HG03558 (cell line): ENCODE measurements around the gene SCO2.

Experiments
- ATAC-seq: cut with Tn5 transposase; IDR thresholded peaks from one replicate; pipeline ENCODE4 v1.9.1; 2021; ENCODE audit warnings: moderate number of reproducible peaks; ENCODE audit not compliant: unreplicated experiment; ENCODE audit errors: extremely low read depth

The SCO2 gene

DNA sequence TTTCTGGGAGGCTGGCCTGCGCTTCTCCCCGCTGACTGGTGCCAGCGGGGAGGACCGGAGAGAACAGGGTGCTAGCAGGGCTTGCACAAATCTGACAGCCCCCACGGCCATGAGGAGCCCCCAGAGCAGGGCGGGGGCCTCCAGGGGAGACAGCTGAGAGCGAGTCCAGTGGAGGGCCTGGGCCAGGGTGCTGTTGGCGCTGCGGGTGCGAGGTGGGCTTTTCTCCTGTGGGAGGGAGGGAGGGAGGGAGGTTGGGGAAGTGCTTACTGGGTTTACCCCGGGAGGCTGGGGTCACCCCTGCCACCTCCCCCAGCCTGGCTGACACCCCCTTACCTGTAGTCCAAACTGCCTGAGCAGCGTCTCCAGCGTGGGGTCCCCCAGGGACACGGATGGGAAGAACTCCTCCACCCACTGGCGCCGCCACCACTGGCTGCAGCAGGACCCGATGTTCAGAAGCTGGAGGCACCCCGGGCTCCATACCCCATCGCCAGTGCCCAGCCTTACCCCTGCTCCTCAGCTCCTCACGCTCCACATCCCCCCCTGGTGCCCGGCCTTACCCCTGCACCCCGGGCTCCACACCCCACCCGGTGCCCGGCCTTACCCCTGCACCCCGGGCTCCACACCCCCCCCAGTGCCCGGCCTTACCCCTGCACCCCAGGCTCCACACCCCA is 21.8 kb downstream of the SCO2 start:
- no peak for ATAC-seq

DNA sequence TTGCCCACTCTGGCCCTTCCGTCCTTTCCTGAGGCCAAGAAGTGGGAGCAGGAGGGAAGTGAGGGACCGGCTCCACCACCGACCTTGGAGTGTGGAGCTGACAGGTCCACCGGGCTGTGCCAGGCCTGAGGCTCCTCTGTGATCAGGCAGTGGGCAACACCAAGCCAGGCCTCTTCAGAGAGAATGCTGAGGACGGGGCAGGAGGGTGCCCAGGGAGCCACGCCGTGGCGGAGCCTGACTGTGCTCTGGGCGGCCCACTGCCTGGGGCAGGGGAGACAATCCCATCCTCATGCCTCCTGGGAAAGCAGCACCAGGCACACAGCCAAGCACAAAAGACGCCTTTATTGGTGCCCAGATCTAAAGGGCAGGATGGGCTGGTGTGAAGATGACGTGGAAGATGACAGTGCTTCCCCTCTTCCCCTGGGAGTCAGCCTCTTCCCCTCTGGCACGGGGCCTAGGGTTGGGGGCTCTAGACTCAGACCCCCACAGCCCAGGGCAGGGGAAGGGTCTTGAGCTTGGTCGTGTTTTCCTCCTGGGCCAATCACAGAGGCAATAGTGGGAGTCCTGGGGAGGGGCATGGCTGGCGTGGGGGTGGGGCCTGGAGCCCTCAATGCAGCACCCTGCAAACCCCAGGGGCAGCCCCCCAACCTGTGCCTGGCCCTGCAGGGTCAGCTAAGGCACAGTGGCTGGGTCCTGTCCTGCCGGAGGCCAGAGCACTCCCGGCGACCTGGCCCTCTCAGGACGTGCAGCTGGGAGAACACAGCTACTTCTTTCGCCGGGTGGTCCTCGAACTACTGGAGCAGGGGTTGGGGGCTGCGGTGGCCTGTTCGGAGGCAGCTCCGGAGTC is 22.5 kb downstream of the SCO2 start:
- no peak for ATAC-seq

DNA sequence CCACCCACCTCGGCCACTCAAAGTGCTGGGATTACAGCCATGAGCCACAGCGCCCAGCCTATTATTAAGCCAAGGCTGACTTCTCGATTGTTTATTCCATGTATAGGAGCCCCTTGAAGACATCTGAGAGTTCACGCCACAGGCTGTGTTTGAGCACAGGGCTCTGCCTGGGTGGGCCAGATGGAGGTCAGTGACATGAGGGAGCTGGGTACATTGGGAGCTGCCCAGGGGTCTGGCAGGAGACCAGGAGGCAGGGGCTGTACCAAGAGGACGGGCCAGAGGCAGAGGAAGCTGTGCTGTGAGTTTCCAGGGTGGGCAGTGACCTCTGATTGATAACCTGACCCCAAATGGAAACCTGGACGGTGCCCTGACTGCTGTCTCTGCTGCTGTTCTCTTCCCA is 23.3 kb downstream of the SCO2 start:
- no peak for ATAC-seq

DNA sequence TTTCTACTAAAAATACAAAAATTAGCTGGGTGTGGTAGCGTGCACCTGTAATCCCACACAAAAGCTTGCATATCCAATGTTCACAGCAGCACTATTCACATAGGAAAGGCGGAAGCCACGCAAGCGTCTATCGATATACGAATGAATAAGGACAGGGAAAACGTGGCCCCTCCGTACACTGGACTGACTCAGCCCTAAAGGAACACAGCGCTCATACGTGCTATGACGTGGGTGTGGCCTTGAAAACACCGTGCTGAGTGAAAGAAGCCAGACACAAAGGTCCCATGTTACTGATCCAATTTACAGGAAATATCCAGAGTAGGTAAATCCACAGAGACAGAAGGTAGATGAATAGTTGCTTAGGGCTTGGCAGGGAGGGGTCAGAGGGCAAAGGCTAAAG is 24.9 kb downstream of the SCO2 start:
- ATAC-seq = no peak

DNA sequence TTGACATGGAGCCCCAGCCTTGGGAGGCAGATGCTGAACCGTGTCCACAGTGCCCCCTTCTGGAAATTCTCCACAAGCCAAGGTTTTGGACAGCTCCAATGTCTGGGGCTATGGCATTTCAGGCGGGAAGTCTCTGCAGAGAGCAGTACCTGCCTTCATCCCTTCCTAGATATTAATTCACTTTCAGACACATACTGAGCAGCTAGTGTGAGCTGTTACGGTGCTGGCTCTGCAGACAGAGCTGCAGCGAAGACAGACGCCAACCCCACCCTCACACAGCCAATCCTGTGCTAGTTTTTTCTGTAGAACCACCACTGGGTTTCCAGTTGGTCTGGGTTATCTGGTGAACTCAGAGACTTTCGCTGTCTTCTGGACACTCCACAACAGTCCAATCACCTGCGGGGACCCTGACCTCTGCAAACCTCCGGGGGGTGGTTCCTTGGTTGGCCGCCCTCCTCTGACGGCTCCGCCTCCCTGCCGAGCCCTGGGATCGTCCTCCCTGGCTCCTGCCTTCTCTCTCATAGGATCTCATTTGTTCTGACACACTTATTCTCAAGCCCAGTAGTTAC is 27.0 kb downstream of the SCO2 start:
- ATAC-seq = no peak

DNA sequence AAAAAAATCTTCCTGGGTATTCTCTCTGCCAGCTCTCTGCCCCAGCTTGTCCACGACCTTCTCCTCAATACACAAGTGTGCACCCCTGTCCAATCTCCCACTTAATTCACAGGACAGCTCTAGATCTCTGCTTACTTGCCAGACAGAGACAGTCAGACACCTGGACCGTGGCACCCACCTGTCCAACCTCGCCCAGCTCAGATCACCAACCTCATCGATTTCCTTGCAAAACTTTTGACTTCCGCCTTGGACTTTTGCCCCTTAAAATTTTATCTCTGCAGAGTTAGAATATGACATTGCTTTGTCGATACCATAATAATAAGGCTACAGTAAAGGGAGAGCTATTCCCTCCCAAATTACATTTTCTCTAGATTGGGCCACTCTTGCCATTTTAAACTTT is 28.3 kb downstream of the SCO2 start:
- ATAC-seq = no peak

DNA sequence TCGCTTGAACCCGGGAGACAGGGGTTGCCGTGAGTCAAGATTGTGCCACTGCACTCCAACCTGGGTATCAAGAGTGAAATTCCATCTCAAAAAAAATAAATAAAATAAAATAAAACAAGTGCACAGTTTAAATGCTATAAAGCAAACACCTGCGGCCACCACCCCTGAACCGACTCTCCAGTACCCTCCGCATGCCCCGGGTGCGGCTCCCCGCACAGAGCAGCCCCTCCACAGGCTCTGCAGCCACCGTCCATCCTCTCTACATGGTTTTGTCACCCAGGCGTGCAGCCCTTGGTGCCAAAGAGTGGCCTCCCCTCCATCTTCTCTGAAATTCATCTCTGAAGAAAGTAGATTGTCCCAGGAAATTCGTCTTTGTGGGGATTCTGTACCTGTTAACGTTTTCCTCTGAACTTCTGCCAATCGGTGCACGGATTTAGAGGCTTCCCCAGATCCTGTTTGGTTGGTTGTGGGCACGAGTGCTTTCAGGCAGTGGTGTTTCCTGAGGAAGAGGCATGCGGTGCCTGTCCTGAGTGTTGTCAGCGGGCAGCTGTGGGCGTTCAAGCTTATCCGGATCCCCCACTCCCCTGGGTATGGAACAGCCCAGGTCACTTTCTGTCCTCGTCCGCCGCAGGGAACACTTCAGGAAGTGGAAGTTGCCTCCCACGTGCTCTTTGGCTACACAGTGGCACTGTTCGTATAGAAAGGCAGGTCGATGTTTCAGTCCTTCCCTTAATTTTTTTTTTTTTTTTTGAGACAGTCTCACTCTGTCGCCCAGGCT is 34.7 kb downstream of the SCO2 start:
- no peak for ATAC-seq

DNA sequence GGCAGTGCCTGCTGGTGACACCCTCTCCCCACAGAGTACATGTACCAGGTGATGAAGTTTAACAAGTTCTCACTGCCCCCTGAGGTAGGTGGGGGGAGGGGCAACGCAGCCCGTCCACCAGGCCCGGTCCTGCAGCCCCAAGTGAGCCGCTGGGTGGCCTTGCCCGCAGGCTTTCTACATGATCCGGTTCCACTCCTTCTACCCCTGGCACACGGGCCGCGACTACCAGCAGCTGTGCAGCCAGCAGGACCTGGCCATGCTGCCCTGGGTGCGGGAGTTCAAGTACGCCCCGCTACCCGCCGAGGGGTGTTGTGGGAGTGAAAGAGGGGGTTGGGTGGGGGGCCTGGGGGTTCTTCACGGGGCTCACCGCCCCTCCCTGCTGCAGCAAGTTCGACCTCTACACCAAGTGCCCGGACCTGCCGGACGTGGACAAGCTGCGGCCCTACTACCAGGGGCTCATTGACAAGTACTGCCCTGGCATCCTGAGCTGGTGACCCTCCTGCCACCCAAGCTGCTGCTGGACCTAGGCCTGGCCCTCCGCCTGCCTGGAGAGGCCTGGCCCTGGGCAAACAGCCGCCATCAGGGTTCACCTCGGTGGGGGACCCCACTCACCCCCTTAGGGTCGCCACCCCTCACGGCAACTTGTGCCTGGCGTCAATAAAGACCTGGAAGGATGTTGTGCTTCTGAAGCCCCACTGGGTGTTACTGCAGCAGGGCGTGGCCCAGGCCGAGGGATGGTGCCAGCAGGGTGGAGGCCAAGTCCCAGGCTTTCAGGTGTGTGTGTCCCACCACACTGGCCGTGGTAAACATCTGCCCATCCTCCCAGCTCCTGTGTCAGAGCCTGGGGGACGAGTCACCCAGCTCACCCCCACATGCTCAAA is 35.8 kb downstream of the SCO2 start:
- no peak for ATAC-seq

DNA sequence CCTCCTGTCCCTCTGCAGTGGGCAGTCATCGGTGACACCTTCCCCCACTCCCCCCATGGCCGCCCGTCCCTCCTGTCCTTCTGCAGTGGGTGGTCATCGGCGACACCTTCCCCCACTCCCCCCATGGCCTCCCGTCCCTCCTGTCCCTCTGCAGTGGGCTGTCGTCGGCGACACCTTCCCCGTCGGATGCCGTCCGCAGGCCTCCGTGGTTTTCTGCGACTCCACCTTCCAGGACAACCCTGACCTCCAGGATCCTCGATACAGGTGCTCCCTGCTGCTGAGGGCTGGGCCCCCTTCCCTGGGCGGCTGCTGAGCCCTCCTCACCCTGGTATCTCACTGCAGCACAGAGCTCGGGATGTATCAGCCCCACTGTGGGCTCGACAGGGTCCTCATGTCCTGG is 36.5 kb downstream of the SCO2 start:
- no peak for ATAC-seq

DNA sequence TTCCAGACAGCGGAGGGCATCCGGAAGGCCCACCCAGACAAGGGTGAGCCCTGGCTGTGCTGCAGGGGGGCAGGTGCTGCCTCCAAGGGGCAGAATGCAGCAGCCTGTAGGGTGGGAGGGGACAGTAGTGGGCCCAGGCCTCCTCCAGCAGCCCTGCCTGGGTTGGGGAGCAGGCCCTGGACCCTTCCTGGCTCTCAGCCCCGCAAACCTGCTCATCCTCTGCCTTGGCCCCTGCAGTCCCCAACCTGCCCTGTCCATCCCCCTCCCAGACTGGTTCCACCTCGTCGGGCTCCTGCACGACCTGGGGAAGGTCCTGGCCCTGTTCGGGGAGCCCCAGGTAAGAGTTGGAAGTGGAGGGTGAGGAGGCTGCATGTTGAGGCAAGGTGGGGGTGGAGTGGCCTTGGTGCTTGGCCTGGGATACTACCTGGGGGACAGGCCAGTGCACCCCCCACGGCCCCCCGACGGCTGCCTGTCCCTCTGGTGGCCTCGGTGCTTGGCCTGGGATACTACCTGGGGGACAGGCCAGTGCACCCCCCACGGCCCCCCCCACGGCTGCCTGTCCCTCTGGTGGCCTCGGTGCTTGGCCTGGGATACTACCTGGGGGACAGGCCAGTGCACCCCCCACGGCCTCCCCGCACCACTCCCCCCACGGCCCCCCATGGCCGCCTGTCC is 37.3 kb downstream of the SCO2 start:
- ATAC-seq = no peak

DNA sequence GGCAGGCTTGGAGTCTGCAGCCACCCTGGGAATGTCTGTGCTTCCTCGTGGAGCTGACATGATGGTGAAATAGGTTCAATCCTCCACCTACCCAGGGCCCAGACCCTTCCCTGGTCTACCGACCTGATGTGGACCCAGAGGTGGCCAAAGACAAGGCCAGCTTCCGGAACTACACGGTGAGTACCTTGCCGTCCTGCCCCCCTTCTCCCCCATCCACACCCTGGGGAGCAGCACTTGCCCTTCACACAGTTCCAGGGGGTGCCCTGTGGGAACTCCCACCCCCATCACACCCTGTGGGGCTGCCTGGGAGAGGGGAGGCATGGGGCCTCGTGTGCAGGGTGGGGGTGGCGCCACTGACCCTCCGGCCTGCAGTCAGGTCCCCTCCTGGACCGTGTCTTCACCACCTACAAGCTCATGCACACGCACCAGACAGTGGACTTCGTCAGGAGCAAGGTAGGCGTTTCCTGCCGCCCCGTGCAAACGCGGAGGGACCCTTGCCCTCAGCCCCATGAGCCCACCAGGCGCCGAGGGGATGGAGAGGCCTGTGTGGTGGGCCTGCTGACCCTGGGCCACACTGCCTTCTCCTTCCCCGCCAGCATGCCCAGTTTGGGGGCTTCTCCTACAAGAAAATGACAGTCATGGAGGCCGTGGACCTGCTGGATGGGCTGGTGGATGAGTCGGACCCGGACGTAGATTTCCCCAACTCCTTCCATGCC is 38.0 kb downstream of the SCO2 start:
- no peak for ATAC-seq

DNA sequence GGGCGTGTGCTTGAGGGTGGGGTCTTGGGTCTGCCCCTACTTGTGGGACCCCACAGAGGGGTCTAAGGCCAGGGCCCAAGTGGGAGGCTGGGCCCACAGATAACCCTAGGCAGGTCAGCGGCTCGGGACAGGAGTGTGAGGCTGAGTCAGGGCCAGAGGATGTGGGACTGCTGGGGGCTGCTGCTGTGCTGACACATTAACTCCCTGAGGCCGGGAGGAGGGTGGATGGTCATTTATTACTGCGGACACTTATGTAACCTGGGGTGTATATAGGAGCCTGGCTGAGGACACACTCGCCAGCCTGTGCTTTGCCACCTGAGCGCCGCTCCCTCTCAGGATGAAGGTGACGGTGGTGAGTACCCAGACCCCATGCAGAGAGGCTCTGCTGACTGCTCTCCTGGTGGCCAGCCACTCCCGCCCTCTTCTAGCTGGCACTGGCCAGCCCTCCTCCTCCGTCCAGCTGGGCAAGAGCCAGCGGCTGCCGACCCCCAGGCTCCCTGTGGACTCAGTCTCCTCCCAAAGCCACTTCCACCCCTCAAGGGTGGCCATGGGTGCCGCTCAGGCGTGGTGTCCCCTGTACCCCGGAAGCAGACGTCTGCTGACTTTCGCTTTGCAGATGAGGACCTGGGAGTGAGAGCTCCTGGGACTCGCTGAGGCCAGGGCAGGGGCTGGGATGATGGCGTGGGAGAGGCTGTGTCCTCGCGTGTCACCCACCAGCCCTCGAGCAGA is 38.7 kb downstream of the SCO2 start, which contains the start of gene MIOX:
MIOX (plus strand) TSS at position 299 of the 729 bp plus-strand sequence; CDS start at position 338, 39 bp downstream.
- no peak for ATAC-seq

DNA sequence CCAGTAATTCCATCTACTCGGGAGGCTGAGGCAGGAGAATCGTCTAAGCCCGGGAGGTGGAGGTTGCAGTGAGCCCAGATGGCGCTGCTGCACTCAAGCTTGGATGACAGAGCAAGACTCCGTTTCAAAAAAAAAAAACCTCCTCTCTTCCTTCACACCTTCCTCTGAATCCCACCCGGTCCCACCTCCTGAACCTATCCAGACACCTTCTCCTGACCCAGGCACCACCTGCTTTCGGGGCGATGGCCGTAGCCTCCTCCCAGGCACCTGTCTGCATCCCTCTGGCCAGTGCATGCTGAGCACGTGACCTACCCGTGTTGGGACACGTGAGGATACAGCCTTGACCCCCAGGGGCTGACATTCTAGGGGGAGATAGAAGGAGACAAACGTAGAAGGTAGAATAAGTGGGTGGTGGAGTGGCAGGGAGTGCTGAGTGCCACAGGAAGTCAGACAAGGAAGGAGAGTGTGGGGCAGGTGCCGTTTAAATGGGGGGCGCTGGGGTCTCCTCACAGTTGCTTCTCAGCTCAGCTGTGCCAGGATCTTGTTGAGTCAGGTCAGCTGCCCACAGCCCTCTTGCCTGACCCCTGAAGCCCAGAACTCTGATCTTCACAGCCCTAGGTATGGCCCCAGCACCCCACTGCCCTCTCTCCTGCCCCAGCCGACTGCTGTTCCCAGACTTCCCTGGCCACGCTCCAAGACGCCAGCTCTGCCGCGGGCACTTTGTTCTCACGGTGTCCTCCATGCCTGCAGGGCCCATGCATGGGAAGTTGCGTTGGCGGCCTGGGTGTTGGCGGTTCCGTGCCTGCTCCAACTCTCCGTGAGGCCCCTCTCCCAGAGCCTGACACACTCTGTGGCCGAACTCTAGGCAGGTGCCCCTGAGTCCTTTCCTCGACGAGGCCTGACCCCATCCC is 39.9 kb downstream of the SCO2 start:
- no peak for ATAC-seq

DNA sequence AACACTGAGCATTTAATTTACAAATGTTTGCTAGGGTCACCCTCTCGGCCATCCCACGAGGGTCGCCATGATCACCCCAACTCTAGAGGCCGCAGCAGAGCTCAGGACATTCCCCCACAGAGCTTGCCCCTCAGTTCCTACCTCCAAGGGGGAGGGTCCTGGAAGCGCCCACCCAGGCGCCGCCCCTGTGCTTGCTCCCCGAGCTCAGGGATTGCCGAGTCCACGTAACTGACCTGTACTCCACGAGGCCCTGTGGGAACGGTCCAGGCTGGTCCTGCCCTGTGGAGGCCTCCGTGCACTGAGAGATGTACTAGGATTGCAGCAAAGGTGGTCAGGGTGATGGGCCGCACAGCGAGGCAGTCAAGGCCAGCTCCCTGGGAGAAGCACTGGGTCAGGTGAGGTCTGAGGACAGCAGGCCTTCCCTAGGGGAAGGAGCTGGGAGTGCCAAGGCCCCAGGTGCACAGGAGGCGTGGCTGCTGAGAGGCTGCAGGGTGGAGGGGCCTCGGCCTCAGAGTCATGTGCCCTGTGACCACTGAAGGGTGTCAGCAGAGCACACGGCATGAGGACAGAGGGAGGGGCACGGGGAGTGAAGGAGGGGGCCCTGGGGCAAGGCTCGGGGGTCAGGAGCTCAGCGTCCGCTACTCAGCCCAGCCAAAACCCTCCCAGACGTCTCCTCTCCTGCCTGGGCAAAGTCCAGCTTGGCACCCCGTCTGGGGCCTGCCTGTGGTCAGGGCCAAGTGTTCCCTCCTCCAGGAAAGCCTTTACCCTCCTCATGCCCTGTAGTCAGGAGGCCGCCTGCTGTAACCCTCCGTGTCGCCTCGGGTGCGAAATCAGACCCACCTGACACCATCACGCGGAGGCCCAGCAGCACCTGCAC is 41.2 kb downstream of the SCO2 start:
- no peak for ATAC-seq

DNA sequence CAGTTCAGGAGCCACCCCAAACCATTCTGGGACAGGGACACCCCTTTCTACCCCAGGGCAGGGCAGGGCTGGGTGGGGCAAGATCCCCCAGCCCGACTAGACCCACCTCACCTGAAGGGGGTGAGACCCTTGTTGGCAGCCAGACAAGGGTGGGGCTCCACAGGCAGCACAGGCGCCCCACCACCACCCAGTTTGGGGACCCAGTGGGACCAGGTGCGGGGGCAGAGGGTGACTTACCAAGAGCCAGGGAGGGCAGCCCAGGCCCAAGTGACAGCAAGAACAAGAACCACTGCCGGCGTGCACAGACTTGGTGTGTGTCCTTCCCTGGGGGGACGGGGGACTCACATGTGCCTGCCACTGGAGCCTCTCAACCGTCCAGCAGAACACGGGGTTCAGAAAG is 41.8 kb downstream of the SCO2 start:
- ATAC-seq = no peak

DNA sequence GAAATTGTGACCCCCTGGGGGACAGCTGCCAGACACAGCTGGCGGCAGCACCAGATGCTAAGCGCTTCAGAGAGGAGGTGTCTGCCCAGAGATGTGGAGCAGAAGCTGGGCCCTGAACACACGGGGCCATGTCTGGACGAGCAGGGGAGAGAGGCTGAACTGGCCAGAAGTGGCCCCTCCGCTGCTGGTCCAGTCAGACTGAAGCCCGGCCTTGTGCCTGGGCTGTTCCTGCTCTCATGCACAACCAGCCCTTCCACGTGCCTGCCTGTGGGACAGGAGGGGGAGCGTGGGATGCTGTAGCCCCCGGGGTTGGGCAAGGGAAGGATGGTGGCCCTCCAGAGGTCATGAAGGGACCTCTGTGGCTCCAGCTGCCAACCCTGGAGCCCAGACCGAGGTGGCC is 42.3 kb downstream of the SCO2 start:
- no peak for ATAC-seq
